ENCODE results near the gene VIT. TPM values are rescaled to one million over a fixed set of nuclear protein-coding genes. Genes with fewer than 3 reads are reported as not detected.

Gene VIT, protein sequence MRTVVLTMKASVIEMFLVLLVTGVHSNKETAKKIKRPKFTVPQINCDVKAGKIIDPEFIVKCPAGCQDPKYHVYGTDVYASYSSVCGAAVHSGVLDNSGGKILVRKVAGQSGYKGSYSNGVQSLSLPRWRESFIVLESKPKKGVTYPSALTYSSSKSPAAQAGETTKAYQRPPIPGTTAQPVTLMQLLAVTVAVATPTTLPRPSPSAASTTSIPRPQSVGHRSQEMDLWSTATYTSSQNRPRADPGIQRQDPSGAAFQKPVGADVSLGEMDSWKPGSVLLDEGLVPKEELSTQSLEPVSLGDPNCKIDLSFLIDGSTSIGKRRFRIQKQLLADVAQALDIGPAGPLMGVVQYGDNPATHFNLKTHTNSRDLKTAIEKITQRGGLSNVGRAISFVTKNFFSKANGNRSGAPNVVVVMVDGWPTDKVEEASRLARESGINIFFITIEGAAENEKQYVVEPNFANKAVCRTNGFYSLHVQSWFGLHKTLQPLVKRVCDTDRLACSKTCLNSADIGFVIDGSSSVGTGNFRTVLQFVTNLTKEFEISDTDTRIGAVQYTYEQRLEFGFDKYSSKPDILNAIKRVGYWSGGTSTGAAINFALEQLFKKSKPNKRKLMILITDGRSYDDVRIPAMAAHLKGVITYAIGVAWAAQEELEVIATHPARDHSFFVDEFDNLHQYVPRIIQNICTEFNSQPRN
- polyA plus RNA-seq (2012; ENCODE audit: missing spikeins) = not detected

DNA sequence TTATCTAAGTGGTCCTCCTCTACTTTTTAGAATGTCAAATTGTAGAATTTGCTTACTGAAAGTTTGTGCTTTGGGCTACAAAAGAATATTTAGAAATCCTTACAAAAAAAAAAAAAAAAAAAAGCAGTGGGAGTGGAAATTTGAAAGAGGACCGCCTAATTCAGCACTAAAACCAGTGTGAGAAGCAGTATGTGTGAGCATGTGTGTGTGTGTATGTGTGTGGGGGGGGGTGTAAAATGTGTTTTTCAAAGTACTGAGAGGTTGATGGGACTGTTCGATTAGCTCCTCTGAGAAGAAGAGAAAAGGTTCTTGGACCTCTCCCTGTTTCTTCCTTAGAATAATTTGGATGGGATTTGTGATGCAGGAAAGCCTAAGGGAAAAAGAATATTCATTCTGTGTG is at the start of gene VIT:
TSS of gene VIT (plus strand) at position 175 of the 400 bp plus-strand sequence. CDS start 19,664 bp downstream, outside the sequence.
- no peak for FAIRE-seq
- no peak for TF ChIP-seq POLR2A (IDR thresholded peaks at IDR 0.05; ENCODE audit: low read depth, low read length)
- no peak for TF ChIP-seq TAF1 (IDR thresholded peaks at IDR 0.05; ENCODE audit: borderline replicate concordance, low read depth, low read length)
- TF ChIP-seq POLR2AphosphoS5 (IDR thresholded peaks at IDR 0.05; ENCODE audit: low read depth, low read length) = no peak
- no peak for DNase-seq (ENCODE audit: insufficient read length)

DNA sequence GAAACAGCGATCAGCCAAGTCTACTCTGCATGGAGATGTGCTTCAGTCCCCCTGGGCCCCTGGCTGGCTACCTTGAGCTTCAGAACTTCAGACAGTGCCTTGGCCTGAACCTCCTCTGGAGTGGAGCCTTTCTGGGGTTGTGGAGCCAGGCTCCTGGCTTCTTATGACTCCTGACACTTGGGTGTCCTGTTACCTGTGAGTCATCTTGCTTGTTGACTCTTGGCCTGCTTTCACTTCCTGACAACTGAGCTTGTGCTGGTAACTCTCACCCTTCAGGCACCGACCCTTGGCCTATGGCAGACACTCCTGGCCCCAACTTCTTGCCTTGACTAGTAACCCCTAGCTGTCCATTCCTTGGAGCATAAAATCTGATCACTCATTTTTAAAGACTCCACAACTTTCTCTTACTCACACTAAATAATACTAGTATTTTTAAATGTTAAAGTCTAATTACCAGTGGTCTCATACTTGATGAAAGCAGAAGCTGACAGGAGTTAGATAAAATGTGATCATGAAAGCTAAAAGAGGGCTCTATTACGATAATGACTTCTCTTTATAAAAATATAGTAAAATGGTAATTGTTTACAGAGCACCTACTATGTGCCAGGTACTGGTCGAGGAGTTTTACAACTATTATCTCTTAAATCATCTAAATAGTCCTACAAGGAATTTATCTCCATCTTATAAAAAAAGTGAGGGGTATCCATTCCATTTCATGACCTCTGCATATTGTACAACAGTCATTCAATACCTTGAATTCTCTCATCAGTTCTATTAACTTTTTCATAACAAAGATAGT is 46.3 kb upstream of the VIT start:
- no peak for FAIRE-seq
- peak; percentile 10 for DNase-seq (ENCODE audit: insufficient read length)
- no peak for TF ChIP-seq POLR2AphosphoS5 (IDR thresholded peaks at IDR 0.05; ENCODE audit: low read depth, low read length)
- TF ChIP-seq POLR2A (IDR thresholded peaks at IDR 0.05; ENCODE audit: low read depth, low read length) = no peak
- no peak for TF ChIP-seq TAF1 (IDR thresholded peaks at IDR 0.05; ENCODE audit: borderline replicate concordance, low read depth, low read length)

DNA sequence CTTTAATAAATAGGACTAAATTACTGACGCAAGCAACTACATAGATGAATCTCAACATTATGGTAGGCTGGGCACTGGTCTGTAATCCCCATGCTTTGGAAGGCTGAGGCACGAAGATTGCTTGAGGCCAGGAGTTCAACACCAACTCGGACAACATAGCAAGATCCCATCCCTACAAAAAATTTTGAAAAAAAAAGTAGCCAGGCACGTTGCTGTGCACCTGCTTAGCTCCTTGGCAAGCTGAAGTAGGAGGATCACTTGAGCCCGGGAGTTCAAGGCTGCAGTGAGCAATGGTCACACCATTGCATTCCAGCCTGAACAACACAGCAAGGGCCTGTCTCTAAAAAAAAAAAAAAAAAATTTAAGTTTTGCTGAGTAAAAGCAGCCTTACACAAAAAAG is 43.4 kb upstream of the VIT start:
- FAIRE-seq = no peak
- no peak for DNase-seq (ENCODE audit: insufficient read length)
- TF ChIP-seq TAF1 (IDR thresholded peaks at IDR 0.05; ENCODE audit: borderline replicate concordance, low read depth, low read length) = no peak
- no peak for TF ChIP-seq POLR2A (IDR thresholded peaks at IDR 0.05; ENCODE audit: low read depth, low read length)
- no peak for TF ChIP-seq POLR2AphosphoS5 (IDR thresholded peaks at IDR 0.05; ENCODE audit: low read depth, low read length)

DNA sequence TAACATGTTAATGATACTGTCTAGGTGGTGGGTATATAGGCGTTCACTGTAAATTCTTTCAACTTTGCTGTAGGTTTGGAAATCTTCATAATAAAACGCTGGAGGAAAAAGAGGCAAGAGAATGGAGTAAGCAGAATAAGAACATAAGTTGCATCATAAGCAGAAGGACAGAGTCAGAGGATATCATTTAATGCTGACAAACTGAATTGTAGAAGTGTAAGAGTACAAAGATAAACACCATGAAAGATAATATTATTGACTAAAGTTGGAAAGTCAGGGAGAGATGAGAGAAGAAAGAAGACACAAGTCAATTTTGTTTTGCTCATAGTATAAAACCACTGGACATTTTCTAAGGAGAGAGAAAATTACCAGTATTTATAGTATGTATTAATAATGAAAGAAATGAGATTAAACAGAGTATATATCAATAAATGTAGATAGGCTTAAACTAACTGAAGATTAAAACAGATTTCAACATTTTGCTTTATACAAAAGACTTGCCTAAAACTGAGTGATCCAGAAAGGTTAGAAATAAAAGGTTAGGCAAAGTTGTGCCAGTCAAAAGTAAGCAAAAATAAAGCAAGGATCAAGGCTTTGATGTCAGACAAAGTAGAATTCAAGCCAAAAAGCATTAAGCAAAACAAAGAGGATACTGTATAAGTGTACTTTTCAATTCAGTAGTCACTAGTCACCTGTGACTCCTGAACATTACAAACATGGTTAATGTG is 42.4 kb upstream of the VIT start:
- TF ChIP-seq POLR2AphosphoS5 (IDR thresholded peaks at IDR 0.05; ENCODE audit: low read depth, low read length) = no peak
- TF ChIP-seq POLR2A (IDR thresholded peaks at IDR 0.05; ENCODE audit: low read depth, low read length) = no peak
- TF ChIP-seq TAF1 (IDR thresholded peaks at IDR 0.05; ENCODE audit: borderline replicate concordance, low read depth, low read length) = no peak
- DNase-seq (ENCODE audit: insufficient read length) (no peak), FAIRE-seq (no peak)

DNA sequence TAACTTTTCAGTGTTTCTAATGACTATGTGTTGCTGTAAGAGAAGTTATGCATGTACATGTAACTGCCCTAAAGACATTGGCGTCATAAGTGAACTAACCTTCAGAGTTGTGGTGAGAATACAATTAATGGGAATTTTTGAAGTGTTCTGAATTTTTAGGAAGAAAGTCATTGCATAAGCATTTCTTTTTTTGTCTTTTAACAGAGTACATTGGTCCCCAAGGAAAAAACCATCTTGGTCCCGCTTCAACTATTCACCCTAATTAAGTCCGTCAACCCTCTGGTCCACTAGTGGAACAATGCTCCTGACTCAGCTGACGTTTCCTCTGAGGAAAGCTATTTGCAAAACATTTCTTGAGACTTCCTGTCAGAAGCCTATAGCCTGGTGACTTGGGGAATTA is 41.1 kb upstream of the VIT start:
- DNase-seq (ENCODE audit: insufficient read length) (no peak), FAIRE-seq (no peak)
- TF ChIP-seq TAF1 (IDR thresholded peaks at IDR 0.05; ENCODE audit: borderline replicate concordance, low read depth, low read length) (no peak), POLR2A (IDR thresholded peaks at IDR 0.05; ENCODE audit: low read depth, low read length) (no peak)

DNA sequence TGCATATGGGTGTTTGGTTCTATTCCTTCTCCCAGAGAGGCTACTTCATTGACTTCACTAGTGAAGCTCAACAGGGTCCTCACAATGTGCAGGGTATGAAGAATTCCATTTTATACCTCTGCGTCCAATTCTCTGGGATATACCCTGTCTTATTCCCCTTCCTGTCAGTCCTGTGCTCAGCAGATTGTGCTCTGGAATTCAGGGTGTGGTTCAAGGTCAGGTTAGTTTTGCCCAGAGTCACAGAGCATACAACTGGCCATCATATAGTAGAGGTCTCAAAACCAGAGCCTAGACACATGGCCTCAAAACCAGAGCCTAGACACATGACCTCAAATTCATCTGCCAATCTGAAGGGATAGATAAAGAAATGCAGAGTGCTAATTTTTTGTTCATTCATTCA is 38.8 kb upstream of the VIT start:
- TF ChIP-seq TAF1 (IDR thresholded peaks at IDR 0.05; ENCODE audit: borderline replicate concordance, low read depth, low read length) = no peak
- no peak for DNase-seq (ENCODE audit: insufficient read length)
- no peak for FAIRE-seq

DNA sequence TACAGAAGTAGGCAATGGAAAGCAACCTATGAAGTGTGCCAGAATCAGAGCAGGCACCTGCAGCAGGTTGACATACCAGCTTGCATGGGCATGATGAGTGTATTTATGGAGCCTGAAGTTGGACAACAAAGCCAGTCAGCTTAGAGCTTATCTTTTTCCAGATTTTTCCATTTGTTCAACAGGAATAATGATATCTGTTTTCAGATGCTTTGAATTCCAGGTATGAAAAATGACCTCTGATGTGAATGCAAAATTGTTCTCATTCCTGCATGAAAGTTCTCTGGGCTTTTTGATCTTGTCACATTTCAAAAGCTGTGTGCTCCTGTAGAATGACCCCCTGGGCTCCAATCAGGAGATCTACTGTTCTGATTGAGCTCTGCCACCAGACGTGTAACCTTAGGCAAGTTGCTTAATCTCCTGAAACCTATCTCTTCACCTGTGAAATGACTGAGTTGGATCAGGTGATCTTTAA is 38.2 kb upstream of the VIT start:
- DNase-seq (ENCODE audit: insufficient read length) (no peak), FAIRE-seq (no peak)
- no peak for TF ChIP-seq POLR2A (IDR thresholded peaks at IDR 0.05; ENCODE audit: low read depth, low read length)

DNA sequence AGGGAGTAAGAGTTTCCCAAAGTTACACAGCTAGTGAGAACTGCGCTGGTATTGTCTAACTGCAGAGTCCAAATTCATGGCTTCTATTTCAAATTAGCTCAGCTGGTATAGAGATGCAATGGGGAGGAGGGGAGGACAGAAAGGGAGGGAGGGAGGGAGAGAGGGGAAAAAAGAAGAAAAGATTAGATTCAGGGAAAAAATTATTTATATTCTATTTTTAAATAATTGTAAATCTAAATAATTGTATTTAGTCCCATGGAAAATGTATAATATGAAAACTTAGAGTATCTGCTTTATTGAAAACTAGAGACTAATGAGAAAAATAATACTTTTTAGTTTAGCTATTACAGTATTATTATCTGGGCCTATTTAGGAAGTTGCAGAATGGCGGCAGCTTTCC is 37.3 kb upstream of the VIT start:
- DNase-seq (ENCODE audit: insufficient read length) (no peak), FAIRE-seq (no peak)
- no peak for TF ChIP-seq TAF1 (IDR thresholded peaks at IDR 0.05; ENCODE audit: borderline replicate concordance, low read depth, low read length)
- TF ChIP-seq POLR2A (IDR thresholded peaks at IDR 0.05; ENCODE audit: low read depth, low read length) = no peak
- TF ChIP-seq POLR2AphosphoS5 (IDR thresholded peaks at IDR 0.05; ENCODE audit: low read depth, low read length) = no peak

DNA sequence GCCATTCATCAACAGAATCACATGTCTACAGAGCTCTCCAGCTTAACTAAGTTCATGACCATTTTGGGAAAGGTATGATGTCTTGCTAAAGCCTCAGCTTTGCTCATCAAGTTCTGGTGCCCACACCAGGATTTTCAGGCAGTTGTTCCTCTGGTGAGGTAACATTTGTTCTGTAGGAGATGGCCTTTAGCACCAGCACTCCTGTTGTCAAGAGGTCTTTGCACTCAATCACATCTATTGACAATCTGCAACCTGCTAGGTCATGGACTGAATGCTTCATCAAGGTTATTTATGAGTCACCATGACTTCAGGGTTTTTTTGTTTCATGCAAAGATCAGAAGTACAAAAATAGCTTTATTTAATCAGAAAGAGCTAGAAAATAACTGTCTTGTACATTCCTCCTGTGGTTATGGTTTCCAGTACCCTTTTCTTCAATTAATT is 36.6 kb upstream of the VIT start:
- FAIRE-seq = no peak
- no peak for TF ChIP-seq TAF1 (IDR thresholded peaks at IDR 0.05; ENCODE audit: borderline replicate concordance, low read depth, low read length)
- no peak for TF ChIP-seq POLR2AphosphoS5 (IDR thresholded peaks at IDR 0.05; ENCODE audit: low read depth, low read length)
- no peak for TF ChIP-seq POLR2A (IDR thresholded peaks at IDR 0.05; ENCODE audit: low read depth, low read length)
- no peak for DNase-seq (ENCODE audit: insufficient read length)

DNA sequence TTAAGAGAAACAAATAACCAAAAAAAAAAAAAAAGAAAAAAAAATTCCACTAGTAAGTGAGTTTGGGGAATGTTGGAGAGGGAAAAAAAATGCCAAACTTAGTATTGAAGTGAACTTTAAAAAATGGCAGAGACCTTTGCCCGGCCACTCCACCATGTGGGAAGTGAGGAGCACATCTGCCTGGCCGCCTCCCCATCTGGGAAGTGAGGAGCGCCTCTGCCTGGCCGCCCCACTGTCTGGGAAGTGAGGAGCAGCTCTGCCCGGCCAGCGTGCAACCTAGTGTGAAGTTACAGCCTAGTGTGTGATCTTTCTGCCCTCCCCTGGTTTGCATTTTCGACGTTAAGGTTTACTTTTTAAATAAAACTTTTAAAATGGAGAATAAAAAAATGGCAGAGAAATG is 33.9 kb upstream of the VIT start:
- DNase-seq (ENCODE audit: insufficient read length) (no peak), FAIRE-seq (no peak)
- TF ChIP-seq TAF1 (IDR thresholded peaks at IDR 0.05; ENCODE audit: borderline replicate concordance, low read depth, low read length) (no peak), POLR2AphosphoS5 (IDR thresholded peaks at IDR 0.05; ENCODE audit: low read depth, low read length) (no peak), POLR2A (IDR thresholded peaks at IDR 0.05; ENCODE audit: low read depth, low read length) (no peak)

DNA sequence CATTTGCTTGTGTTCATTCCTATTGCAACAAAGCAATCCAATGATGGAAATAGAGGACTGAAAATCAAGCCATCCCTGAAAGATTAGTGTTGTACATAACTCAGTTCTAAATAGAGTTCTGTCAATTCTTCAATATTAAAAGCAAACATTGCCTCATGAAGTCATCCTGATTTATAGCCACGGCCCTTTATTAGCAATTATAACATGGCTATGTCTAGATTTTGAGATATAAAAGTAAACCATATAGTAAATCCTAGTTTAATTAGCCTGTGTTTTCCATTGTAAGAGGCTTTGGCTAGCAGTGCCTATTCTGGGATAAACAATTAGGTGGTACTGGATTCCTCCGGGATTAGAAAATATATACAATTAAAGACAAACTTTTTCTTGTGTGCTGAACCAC is 33.2 kb upstream of the VIT start:
- FAIRE-seq (no peak), DNase-seq (ENCODE audit: insufficient read length) (no peak)
- no peak for TF ChIP-seq POLR2A (IDR thresholded peaks at IDR 0.05; ENCODE audit: low read depth, low read length)
